Body of pancreas (tissue), 4 donors: Measurements from ENCODE around the gene ZNF384. TPM values are rescaled to one million over a fixed set of nuclear protein-coding genes. Genes with fewer than 3 reads are reported as not detected.
A peak's percentile ranks its signal among the peaks of the same experiment; 100 is the strongest.

Experiments
- ATAC-seq: fragments of 150-250 bp; one replicate; pipeline ENCODE4 v1.9.1; 2016
- DNase-seq, 4 donors: peaks; one replicate each; pipeline ENCODE4 v3.0.0-alpha.2; 2019
- H3K27ac ChIP-seq, 4 donors: fragments of 200-600 bp; sonication (generic); 1 replicate in 3 of 4; 2 replicates in 1 of 4; pipeline versions ENCODE4 v1.5.1 to v1.6.1; 2016 to 2019; ENCODE audit warnings: mild to moderate bottlenecking in 1 of 4, mixed read lengths in 1 of 4, moderate library complexity in 1 of 4
- H3K27me3 ChIP-seq, 2 donors: fragments of 200-600 bp; sonication (generic); one replicate each; pipeline ENCODE4 v1.6.0; 2016; ENCODE audit warnings: mild to moderate bottlenecking in 1 of 2
- H3K36me3 ChIP-seq, 2 donors: fragments of 200-600 bp; sonication (generic); replicated peaks in 1 of 2; 2 replicates each; pipeline ENCODE4 v1.5.1; 2016; ENCODE audit warnings: low read depth in 2 of 2; ENCODE audit not compliant: insufficient read depth in 1 of 2
- H3K4me1 ChIP-seq: fragments of 200-600 bp; sonication (generic); one replicate; pipeline ENCODE4 v1.6.0; 2016
- H3K4me3 ChIP-seq, 2 donors: fragments of 200-600 bp; sonication (generic); 1 replicate in 1 of 2; 2 replicates in 1 of 2; pipeline ENCODE4 v1.5.1; 2016 to 2019
- H3K9me3 ChIP-seq, 3 donors: fragments of 200-600 bp; sonication (generic); 1 replicate in 2 of 3; 2 replicates in 1 of 3; pipeline ENCODE4 v1.5.1; 2016
- POLR2A ChIP-seq, 3 donors: fragments of 450-650 bp; IDR thresholded peaks; one replicate each; pipeline ENCODE4 v1.6.1; 2016; ENCODE audit warnings: antibody characterized with exemption in 3 of 3, mild to moderate bottlenecking in 2 of 3
- WGBS, 2 donors: methylation state at CpG; one replicate each; pipeline ENCODE4 v1.1.5; 2017; 5-methylcytosine and 5-hydroxymethylcytosine counted together
- intact Hi-C: fragments of 100-400 bp; cut with DNase I; formaldehyde crosslinking; loops from one replicate; pipeline ENCODE4 v1.15.1; 2023
- total RNA-seq, 2 donors: library from RNA; depleted of rRNA; stranded (reverse); fragments of >200 nt; gene quantifications; one replicate each; pipeline ENCODE4 v1.1.0, GENCODE V29; 2016
- TF ChIP-seq, protein P1 (sequence below), 7 experiments: fragments of 450-650 bp in 4 of 7; fragments of 200-600 bp in 3 of 7; sonication (generic) in 3 of 7; IDR thresholded peaks; one replicate each; pipeline ENCODE4 v1.5.1; 2016 to 2019; ENCODE audit warnings: antibody characterized with exemption in 7 of 7

The ZNF384 gene
- total RNA-seq, 2 donors from 2014 or later = 20.0 to 25.4 TPM

DNA sequence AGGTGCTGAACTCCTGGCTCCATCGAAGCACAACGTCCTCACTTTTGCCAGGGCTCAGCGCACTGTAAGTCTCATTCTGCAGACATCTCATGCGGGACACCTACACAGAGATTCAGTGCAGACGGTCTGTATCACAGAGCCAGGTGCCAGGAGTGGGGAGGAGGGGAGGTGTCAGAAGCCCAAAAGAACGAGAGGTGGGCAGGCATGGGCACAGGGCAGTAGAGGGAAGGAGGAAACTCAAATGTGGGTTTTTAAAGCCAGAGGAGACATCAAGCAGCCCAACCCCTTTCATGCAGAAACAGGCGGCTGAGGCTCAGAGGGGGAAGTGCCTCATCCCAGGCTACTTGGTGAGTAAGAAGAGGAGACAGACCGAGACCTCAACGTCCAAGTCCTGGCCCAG is 50.9 kb downstream of the ZNF384 start:
- Histone ChIP-seq H3K27ac (no peak overlapping the region), H3K36me3 (no peaks in the 10 kb centered on the region), H3K27me3 (no peaks in the 10 kb centered on the region), H3K9me3 (no peaks in the 10 kb centered on the region), H3K4me1 (no peaks in the 10 kb centered on the region), H3K4me3 (no peak overlapping the region)
- no peak for ATAC-seq
- no peak for TF ChIP-seq POLR2A (IDR thresholded peaks at IDR 0.05)
- TF ChIP-seq, protein P1, sequence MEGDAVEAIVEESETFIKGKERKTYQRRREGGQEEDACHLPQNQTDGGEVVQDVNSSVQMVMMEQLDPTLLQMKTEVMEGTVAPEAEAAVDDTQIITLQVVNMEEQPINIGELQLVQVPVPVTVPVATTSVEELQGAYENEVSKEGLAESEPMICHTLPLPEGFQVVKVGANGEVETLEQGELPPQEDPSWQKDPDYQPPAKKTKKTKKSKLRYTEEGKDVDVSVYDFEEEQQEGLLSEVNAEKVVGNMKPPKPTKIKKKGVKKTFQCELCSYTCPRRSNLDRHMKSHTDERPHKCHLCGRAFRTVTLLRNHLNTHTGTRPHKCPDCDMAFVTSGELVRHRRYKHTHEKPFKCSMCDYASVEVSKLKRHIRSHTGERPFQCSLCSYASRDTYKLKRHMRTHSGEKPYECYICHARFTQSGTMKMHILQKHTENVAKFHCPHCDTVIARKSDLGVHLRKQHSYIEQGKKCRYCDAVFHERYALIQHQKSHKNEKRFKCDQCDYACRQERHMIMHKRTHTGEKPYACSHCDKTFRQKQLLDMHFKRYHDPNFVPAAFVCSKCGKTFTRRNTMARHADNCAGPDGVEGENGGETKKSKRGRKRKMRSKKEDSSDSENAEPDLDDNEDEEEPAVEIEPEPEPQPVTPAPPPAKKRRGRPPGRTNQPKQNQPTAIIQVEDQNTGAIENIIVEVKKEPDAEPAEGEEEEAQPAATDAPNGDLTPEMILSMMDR (IDR thresholded peaks at IDR 0.05) = no peak
- intact Hi-C loops = no loop called here
- DNase-seq = peak in 1 of 4 donors; percentile 28
- WGBS, 2 donors = 60 to 86% methylated on average over 7 to 9 of the region's 9 CpGs

DNA sequence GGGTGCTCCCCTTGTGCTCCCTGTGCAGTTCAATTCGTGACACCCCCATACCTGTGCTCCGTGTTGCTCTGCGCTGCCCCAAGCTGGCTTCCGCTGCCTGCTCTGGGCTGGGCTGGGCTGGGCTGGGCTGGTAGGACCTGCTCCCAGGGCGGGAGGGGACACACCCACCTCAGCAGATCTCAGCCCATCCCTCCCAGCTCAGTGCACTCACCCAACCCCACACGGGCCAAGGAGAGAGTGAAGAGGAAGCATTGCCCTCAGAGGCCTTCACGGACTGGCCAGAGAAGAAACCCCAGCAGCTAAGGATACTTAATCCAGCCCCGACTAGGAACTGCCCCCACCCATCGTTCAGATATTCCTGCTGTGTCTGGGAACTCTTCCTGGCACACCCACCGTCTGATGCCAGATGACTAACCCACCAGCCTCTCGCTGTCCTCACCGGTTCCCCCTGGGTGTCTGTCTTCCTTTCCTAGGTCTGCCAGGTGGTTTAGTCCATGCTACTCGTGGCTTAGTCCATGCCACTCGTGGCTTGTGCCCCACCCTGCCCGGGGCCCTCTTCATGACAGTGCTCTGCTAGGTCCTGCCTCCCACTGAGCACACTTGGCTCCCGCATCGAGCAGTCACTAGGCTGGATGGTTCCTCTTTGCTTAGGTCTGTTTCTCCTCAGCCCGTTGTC is 53.2 kb downstream of the ZNF384 start, which contains the start of gene LPAR5:
Gene LPAR5, minus strand, starts transcription at position 104 of the 676 bp plus-strand sequence. CDS start 14,711 bp downstream, outside the sequence.
- TF ChIP-seq, protein P1 (IDR thresholded peaks at IDR 0.05) = no peak
- TF ChIP-seq POLR2A (IDR thresholded peaks at IDR 0.05) = peak in 1 of 3 donors; percentile 21
- no peaks in the 10 kb centered on the region for H3K9me3 ChIP-seq
- no peaks in the 10 kb centered on the region for H3K27me3 ChIP-seq
- intact Hi-C loops = no loop called here
- DNase-seq (peak in 1 of 4 donors; percentile 35), ATAC-seq (no peak)
- WGBS, 2 donors = 35 to 55% methylated on average over 10 to 16 of the region's 18 CpGs
- no peaks in the 10 kb centered on the region for H3K4me1 ChIP-seq
- H3K27ac ChIP-seq = peak within 1 kb of the TSS in 1 of 4 donors; percentile 41
- no peaks in the 10 kb centered on the region for H3K36me3 ChIP-seq
- H3K4me3 ChIP-seq = no peak within 1 kb of the TSS

DNA sequence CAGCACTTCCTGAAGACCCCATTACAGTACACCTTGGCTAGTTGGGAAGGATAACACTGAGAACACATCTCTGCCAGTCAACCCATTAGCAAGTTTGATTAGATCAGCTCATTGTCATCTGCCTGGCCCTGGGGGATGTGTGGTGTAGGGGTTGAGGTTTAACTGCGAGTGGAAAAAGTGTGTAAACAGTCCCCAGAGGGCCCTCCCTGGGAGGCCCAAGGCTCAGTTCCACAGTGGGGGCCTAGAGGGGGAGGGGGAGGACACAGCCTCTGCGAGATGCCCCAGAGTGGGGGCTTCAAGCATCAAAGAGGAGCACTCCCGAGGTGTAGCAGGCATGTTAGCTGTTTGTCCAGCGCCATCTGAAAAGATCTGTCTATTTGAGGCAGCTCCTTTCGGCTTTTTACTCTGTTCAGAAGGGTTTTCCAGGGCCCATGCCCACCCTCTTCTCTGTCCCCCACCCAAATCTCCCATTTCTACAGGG is 53.8 kb downstream of the ZNF384 start:
- Histone ChIP-seq H3K9me3 (no peaks in the 10 kb centered on the region), H3K27me3 (no peaks in the 10 kb centered on the region), H3K4me3 (no peak overlapping the region), H3K4me1 (no peaks in the 10 kb centered on the region), H3K27ac (peak overlapping the region in 1 of 4 donors; percentile 41), H3K36me3 (no peaks in the 10 kb centered on the region)
- ATAC-seq (no peak), DNase-seq (no peak)
- no peak for TF ChIP-seq POLR2A (IDR thresholded peaks at IDR 0.05)
- TF ChIP-seq, protein P1 (IDR thresholded peaks at IDR 0.05) = no peak
- intact Hi-C loops = no loop called here
- 53 to 57% methylated on average over 5 of the region's 5 CpGs for WGBS, 2 donors

DNA sequence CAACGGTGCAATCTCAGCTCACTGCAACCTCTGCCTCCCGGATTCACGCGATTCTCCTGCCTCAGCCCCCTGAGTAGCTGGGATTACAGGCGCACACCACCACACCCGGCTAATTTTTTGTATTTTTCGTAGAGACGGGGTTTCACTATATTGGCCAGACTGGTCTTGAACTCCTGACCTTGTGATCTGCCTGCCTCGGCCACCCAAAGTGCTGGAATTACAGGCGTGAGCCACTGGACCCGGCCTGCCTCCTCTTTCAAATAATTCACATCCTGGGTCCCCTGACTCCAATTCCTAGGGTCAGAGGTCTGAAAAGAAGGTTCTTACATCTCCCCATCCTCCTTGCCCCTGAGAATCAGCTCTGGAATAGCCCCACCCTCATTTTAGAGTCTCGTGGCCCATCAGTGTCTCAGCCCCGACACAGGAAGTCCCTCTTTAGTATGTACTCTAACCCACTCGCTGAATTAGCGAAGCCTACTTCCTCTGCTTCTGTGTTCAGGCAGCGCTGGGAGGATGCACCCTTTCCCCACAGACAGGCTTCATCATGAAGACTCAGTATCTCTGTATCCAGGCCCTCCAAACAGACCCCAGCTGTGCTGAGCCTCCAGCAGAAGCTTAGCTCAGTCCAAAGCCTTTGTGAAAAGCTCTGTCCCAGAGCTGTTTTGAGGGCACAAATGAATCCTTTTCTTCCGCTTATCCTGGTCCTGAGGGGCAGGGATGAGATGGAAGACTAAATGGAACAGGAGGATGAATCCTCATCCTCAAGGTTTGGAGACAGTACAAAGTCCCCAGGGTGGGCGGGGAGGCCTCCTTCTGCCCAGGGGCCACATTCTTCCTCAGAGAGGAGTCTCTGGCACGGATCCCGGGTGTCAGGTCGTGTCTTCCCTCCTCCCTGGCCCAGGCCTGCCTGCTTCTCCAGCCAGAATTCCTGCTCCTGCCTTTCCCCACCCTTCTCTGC is 56.9 kb downstream of the ZNF384 start:
- ATAC-seq (peak; percentile 16), DNase-seq (peak in 1 of 4 donors; percentile 43)
- Histone ChIP-seq H3K36me3 (no peaks in the 10 kb centered on the region), H3K27me3 (no peaks in the 10 kb centered on the region), H3K4me3 (no peak overlapping the region), H3K9me3 (no peaks in the 10 kb centered on the region), H3K27ac (no peak overlapping the region), H3K4me1 (no peaks in the 10 kb centered on the region)
- TF ChIP-seq POLR2A (IDR thresholded peaks at IDR 0.05) = peak in 1 of 3 donors; percentile 16
- TF ChIP-seq, protein P1 (IDR thresholded peaks at IDR 0.05) = no peak
- WGBS, 2 donors = 51 to 59% methylated on average over 21 of the region's 21 CpGs
- intact Hi-C loops = no loop called here
